NCI-H345 treated with DMSO at 0.1 percent for 48 hours (cell line): ENCODE measurements around the gene KAZN.

Experiments
- DNase-seq: peaks from one replicate; lab custom pipeline; 2025; ENCODE audit not compliant: unreplicated experiment; lab: John Stamatoyannopoulos, UW

The KAZN gene

DNA sequence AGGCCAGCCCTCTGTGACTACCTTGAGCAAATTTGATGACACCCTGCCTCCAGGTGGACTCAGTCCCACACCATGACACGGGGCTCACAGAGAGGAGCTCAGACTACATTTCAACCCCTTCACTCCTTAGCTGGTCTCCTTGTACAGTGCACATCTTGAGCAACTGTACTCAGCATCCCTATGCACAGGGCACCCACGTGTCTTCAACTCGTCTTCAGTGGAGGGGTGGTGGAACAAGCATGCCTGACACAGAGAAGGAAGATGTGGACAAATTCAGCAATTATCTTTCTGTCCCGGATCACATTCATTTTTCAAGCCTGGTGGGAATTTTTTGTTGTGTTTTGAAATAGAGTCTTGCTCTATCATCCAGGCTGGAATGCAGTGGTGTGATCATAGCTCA lies 213.7 kb downstream of the KAZN start:
- no peak for DNase-seq

DNA sequence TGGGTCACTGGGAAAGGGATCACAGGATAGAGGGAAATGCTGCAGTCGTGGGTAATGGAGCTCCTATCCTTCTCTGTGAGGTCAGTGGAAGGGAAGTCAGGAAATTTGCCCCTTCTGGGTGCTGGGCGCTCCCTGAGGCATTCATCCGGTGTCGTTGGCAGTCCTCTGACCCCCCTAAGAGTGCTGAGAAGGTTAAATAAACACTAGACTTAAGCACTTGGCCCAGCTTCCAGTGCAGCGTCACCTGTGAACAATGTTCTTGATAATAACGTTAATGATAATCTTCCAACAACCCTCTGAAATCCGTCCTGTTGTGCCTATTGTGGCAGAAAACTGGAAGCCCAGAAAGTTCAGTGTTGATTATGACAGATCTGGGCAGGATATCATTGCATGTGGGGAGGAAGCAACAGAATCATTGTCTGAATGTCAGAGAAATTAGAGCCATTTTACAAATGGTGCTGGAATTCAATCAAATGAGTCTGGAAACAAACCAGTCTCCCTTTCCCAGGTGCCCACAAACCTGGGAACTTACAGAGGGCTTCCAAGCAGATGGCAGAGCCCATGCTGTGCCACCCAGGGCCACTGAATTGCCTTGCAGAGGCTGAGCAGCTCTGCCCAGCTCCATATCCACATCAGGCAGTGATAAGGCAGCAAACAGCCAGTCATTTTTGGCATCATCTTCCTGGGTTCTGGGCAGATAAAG lies 216.8 kb downstream of the KAZN start:
- no peak for DNase-seq

DNA sequence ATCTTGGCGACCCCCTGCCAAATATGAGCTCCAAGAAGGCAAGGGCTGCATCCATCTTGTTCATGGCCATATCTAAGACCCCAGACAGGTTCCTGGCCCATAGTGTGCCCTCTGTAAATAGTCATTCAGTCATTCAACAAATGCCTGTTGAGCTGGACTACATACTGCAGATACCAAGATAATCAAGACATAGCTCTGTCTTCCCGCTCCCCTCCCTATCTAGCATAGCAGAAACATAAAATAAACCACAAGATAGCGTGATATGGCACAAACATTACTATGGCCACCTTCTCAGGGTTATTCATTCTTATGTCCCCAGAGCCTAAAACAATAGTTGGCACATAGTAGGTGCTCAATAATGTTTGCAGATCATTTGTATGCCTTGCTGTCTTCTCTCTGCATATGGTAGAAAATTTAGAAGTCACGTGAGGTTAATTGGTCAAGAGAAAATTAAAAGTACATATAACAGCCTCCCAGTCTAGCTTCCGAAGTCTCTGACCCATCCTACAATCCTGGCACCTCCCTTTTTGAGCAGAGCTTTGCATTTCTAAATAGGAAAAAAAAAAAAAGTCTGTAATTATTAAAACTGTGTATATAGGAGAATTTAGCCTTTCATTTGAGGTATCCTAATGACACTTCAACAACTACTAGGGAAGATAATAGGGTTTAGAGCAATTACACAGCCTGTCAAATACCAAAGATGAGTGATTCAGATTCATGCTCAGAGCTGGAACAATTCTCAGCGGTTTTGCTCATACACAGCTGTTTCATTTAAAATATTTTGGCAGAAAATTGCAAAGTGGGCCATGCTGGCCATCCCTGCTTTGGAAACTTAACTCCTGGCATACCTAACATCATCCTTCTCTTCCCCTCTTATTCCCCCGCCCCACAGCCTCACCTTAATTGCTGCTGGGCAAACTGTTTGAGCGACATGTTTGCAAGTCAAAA lies 219.0 kb downstream of the KAZN start:
- DNase-seq = no peak

DNA sequence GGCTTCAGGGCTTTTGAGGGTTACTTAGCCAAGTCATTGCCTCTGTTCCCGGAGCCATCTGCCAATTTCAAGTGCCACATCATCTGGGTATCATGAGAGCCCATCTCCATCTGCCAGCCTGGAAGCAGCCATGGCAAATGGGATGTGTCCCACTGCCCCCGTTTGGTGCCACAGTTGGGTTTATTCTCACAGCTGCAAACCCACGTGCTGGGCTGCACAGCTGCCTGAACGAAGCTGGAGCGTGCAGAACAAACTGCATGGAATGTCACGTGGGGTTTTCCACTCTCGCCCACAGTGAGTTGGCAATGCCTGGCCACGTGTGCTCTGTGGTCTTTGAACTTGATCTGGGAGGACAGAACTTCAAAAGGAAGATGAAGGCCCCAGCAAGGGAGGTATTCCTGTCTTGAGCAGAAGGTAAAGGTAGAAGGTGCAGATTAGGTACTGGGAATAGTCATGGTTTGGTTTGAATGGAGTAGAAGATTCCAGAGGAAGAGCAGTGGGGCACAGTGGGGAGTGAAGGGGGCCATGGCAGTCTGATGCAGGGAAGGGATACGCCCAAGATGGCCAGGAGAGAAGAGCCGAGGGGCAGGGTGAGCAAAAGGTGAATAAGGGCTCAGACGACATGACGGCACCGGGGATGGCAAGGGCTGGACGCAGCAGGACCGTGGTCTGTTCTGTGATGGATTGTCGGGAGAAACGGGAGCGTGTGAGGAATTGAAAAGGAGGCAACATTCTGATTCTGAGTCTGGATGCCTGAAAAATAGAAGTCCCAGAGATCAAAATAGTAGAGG lies 222.0 kb downstream of the KAZN start:
- DNase-seq = no peak

DNA sequence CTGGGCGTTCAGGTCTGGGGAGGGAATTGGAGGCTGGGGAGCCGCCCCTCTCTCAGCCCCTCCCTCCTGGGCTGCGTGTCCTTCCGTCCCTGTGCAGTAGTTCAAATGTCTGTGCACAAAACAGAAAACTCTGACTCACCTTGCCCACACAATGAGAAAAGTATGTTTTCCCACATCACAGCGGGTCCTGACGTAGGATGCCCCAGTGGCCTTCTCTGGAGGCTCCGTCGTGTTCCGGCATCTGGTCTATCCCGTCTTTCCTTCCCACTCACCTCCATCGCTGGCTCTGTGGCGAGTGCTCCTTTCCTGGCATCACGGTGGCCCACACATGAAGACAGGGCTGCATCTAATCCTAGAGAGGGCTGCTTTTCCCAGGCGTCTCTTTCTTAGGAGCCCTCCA lies 224.0 kb downstream of the KAZN start:
- no peak for DNase-seq

DNA sequence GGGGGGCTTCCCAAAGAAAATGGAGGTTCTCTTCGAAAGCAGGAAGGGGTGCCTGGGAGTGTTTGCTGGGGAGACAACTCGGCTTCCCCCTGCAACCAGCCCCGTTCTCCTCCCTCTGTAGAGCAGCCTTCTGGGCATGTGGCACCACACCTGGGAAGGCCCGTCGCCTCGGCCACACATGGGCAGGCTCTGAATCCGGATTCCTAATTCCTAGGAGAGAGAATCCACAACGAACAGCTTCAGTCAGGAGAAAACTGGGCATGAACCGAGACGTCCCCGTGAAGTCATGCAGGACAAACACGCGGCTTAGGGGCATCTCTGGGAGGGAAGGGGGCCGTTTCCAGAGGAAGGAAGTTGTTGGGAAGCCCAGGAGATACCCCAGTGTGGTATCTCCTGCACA lies 224.5 kb downstream of the KAZN start:
- no peak for DNase-seq

DNA sequence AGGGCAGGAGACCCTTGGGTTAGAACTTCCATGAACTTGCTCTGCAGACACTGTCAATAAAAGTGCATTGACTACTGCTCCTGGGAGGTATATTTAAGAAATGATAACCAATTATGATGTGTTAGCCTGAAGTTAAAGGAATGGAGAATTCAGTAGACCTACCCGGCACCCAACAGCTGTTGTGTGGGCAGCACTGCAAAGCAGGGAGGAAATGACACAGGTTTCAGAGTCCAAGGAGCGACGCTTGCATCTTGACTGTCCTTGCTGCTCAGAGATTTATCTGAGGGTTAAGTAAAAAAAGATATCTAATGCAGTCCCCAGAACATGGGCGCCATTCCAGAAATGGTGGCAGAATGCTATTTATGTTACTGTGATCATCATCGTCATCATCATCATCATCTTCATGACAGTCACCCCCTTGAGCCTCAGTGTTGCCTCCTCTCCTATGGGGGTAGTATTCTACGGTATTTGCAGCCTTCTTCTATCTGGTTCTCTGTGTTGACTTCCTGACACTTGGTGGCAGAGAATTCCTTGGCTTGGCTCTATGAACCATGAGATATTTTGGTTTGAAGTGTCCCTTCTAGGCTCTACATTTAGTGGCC lies 225.9 kb downstream of the KAZN start:
- no peak for DNase-seq

DNA sequence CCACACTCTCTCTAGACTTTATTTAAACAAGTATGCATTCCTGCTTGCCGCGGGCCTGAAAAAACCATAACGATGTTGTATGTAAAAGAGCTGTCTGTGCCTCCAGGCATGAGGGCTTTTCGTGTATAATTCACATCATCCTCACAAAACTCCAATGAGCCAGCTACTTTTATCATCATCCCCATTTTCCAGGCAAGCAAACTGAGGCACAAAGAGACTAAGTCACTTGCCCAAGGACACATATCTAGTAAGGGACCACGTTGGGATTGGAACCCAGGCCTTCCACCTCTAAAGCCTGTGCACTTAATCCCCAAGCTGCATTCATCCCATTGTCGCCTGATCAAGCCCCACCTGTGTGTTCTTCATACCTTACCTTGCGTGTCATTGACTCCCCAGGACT lies 226.9 kb downstream of the KAZN start:
- no peak for DNase-seq

DNA sequence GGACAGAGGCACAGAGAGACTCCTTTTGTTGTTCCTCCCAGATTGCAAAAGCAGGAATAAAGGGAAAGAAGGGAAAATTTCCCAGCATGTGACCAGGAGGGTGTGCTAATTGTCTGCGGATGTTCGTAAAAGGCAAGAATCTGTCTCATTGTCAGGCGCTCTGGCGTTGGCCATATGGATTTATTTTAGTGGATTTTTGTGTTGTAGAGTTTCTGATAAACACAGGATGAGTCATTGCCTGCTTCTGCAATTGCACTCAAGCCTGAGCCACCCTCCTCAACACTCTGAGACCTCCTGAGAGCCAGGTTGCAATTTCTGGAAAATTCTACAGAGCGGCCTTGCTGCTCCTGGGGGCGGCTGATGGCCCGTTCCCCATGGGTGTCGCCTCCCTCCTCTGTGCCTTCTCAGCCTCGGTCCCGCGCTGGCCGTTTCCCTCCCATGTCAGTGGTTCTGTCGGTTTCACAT lies 227.7 kb downstream of the KAZN start:
- no peak for DNase-seq

DNA sequence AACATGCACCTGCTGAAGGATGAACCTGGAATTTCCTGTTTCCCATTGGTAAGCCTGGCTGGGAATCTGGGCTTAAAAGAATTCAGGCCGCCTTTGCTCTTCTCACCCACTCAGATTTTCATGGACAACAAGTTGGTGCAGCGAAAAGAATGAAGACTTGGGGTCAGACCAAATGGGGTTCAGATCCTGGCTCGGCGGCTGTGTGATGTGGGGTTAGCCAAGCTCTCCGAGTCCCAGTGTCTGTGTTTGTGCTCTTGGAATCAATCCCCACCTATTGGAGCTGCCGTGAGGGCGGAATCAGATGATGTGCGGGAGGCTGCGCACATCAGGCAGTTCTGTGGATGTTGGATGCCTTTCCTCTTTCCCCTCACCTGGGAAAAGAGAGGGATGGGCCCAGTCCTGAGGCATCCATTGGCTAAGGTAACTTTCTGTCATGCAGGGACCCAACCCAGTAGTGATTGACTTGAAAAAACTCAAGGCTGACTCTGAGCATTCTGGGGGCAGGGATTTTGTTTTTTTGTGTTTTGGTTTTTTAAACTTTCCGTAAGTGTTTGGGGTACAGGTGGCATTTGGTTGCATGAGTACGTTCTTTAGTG lies 228.3 kb downstream of the KAZN start:
- DNase-seq = no peak

DNA sequence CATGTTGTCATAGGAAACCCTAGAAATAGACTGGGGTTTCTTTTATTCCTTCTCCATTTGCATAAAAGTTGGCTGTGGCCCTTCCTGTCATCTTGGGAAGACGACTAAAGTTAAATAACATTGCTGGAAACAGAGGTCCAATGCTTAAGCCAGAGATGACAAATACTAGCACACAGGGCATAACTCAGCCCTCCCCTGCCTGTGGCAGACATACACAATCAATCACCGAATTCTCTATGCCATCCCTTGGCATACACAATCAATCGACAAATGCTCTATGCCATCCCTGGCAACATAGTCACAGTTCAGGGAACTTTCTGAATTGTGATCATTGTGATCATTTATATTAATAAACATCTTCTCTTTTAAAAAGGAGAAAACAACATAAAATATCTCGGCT lies 229.4 kb downstream of the KAZN start:
- no peak for DNase-seq

DNA sequence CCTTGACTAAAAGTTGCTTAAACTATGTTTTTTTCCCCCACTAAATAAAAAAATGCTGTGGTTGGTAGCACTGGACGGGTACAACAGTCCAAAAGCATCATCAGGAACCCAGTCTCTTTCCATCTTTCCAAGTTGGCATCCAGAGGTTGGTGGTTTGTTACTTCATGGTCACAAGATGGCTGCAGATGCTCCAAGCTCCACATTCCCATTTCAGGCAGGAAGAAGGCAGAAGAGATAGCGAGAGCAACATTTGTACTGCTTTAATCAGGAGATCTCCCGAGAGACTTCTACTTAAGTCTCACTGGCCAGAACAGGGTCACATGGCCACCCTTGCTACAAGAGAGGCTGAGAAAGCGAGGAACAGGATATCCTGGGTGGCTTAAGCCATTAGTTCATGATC lies 230.2 kb downstream of the KAZN start:
- DNase-seq = no peak

DNA sequence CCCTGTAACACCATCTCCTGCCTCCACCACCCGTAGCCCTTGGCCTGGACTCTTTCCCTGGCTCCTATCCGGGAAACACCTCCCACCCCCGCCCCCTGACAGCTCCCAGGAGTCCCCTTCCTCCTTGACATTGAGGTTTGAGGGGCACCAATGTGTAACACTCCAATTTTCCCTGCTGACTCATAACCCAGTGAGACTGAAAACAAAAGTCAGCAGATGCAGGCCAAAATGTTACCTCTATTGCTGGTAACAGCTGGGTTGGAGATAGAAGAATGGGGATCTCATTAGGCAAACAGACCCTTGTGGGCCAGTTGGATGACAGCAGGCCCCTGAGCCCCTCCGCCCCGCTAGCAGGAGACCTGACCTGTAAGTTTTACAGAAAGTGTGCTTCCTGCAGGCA lies 237.2 kb downstream of the KAZN start:
- DNase-seq = no peak

DNA sequence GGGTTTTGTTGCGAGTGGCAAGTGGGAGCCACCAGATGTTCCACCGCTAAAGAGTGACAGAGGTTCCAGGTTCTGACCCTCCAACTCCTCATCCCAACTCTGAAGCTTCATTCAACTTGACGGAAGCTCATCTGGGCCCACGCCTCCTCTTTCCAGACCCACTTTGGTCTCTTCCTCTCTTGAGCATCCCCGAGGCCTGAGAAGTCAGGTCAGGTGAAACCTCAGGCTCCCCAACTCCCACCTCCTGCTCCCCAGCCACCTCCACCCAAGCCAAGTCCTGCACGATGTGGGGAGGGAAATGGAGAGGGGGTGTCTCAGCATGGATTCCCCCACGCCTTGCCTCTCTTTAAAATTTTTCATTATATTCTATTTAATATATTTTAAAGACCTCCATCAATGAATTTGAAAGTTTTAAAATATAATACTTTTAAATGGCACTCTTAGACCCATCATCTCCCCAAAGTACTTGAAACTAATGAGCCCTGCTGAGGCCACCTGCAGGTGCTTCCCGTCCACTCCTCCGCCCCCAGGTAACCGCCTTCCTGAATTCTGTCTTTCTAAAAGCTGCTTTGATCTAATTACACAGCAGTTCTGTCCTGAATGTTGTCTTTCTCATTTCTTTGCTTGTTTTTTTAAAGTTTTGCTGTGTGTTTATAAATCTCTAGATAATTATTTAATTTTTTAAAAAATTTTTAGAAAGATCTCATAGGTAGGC lies 238.1 kb downstream of the KAZN start:
- DNase-seq = no peak

DNA sequence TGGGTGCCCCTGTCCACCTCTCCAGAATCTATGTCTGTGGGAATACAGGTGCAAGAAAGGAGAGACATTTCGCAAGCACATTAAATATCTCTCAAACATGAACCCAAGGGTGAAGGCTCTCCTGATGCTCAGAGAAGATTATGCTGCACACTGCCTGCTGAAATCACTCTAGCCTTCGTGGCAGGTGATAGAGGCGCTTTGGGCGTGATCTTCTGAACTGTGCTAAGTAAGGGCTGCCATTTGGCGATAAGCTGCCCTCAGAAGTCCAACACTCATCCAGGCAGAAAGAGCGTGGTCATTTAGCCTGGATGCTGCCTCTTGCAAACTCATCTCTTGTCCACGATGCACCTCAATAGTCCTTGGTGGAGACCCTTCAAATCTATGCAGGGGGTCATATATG lies 241.9 kb downstream of the KAZN start:
- DNase-seq = no peak

DNA sequence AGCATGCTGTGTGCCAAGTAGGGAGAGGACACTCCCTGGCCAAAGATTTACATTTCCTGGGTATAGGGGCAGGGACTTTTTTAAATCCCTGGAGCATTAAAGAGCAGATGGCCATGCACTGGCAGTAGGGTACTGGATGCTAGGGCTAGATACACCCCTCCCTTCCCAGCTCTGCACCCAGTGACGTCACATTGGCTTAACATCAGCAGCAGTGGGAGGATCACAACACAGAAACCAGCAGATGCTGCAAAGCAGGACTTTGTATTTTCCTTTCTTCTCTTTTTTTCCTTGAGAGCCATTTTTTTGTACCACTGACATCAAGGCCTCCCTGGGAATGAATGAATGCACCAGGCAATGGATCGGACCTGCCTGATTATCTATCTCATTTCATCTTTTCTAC lies 243.0 kb downstream of the KAZN start:
- no peak for DNase-seq

DNA sequence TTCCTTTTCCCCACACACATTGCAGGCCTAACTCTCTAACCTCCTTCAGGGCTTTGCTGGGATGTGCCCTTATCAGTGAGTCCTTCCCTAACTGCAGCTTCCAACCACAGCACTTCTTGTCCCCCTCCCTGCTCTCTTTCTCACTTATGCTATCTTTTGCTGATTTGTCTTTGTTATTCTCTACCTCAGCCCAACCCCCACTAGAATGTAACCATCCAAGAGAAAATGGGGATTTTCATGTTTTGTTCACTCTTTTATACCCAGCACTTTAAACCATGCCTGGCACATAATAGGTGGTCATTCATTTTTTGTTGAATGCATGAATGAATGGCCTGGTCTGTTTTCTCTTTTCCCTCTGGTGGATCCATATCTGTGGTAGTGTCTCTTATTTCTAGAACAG lies 243.5 kb downstream of the KAZN start:
- DNase-seq = no peak

DNA sequence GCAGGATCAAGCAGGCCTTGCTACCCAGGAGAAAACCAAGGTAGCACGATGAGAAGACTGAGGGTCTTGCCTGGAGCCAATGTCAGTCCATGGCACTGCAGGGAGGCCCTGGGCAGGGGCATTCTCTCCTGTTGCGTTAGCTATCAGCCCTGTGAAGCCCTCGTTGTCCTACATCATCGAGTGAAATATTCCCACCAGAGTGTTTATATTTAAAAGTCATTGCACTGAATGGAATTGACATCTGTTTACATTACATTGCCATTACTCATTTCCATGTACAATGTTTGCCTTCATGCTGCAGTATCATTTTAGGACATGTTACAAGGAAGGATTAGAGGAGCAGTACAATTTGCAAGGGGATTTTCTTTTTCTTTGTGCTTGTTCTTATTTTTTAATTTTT lies 243.9 kb downstream of the KAZN start:
- no peak for DNase-seq

DNA sequence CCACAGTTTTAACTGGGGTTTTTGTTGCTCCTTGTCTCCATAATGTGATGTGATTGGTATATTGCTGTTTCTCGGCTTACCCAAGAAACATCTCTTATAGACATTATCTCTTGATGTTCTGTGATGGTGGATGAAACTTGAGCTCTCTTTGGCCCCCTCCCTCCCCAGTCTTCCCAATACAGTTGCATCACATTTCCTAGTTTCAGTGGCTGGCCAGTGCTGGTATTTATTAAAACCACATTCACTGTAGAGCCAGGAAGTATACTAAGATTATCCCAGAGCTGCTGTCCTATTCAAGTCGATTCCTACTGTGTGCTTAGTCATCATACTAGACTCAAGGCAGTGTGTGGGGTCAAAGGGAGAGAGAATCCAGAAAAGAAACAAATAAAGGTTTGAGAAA lies 244.4 kb downstream of the KAZN start:
- DNase-seq = no peak

DNA sequence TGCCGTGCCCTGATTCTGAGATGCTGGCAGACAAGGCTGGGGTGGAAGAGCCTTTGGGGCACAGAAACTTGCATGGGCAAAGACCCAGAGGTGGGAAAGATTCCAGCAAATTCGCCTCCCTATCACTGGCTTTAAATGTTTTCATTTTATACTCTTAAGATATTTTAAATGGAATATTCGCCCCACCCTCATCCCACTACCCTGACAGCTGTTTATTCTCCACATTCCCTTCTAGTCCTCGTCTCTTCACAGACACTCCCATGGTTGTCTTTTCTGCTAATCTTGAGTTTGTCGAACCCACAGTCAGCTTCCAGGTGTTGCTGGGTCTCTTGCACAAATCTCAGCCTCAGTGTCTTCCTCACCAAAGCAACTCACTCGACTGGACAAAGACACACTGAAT lies 245.0 kb downstream of the KAZN start:
- DNase-seq = no peak
